ENCODE data around the gene FOXD4.
"Not testable (repeated sequence)": the region's sequence is repeated elsewhere in the genome, so short reads cannot be mapped to it uniquely, and the experiment has no call there.

FOXD4 gene

DNA sequence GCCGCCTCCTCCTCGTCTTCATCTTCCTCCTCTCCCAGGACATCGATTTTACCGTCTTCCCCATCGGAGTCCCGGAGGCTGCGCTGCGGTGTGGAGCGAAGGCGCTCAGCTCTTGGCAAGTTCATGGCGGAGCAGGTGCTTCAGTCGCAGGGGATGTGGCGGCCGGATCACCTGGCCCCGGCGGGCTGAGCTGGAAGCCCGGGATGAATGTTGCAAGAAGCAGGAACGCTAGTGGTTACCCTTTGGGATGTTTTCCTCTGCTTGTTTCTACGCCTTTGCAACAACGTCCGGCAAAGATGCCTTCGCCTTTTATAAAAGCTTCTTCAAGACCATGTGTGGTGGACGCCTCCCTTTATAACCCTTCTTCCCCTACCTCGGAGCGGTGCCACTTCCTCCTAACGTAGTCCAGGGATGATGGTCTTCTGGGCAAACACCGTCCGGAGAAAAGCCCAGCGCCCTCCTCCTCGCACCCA, at the start of gene FOXD4:
FOXD4 (minus strand) TSS at position 423 of the 473 bp plus-strand sequence; CDS start at position 125, 298 bp downstream.
- not testable (repeated sequence) for DNase-seq

DNA sequence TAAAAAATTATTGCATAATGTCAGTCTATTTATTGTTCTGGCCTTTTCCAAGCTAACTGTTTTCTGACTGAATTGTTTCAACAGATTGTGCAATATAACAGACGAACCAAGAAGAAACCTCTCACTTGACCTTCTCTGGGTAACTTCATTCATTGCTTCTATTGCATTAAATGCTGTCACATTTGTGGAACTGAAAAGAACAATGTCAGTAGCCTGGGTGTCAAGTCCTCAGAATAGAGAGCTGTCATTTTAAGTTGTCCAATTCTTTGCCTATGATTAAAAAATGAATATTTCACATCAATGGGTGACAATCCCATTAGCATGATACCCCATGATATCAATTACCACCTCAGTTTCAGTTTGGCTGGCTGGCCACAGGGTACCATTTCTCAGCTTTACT, 41.7 kb upstream of the FOXD4 start:
- not testable (repeated sequence) for DNase-seq

DNA sequence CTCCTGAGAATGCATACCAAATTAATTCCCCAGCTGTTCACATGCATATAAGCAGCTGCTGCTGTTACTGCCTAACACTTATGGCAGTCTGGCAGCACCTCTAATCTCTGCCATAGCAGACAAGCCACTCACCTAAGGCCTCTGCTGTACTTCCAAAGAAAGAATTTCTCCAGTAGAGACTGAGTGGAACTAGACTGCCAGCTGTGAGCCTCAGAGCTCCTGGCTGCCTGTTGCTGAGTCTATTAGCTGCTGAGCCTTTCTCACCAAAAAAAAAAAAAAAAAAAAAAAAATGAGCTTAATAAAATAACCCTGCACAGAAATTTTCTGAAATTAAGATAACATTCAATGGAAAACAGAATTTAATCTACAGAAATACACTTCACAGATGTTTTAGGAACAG, 33.0 kb upstream of the FOXD4 start:
- not testable (repeated sequence) for DNase-seq

DNA sequence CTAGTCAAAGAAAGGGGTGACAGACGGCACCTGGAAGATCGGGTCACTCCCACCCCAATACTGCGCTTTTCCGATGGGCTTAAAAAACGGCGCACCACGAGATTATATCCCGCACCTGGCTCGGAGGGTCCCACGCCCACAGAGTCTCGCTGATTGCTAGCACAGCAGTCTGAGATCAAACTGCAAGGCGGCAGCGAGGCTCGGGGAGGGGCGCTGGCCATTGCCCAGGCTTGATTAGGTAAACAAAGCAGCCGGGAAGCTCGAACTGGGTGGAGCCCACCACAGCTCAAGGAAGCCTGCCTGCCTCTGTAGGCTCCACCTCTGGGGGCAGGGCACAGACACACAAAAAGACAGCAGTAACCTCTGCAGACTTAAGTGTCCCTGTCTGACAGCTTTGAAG, 21.7 kb upstream of the FOXD4 start:
- not testable (repeated sequence) for DNase-seq

DNA sequence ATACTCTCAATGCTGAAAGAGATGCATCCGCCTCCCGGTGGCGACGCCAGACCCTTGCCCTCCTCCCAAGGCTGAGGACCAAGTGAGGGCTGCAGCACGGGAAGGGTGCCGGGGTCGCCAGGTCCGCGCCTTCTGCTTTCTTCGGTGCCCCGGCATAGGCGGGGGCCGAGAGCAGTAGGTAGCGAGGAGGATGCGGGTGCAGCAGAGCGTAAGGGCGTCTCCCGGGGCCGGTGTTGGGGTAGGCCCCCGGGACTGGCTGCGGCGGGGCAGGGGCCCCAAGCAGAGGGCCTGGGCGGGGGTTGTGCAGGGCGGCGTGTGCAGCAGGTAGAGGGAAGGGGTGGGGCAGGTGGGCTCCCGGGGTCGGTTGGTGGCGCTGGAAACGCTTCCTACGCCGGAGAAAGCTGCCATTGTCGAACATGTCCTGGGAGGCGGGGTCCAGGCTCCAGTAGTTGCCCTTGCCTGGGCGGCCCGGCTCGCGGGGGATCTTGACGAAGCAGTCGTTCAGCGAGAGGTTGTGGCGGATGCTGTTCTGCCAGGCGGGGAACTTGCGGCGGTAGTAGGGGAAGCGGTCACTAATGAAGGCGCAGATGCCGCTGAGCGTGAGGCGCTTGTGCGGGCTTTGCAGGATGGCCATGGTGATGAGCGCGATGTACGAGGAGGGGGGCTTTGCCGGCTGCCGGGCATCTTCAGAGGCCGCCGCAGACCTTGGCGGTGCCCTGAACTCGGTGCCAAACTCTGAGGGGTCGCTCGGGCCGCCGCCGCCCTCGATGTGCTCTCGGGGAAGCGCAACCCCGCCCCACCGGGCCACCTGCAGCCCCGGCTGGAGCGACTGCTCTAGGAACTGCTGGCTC, 848 bp downstream of the FOXD4 start:
- DNase-seq: not testable (repeated sequence)

DNA sequence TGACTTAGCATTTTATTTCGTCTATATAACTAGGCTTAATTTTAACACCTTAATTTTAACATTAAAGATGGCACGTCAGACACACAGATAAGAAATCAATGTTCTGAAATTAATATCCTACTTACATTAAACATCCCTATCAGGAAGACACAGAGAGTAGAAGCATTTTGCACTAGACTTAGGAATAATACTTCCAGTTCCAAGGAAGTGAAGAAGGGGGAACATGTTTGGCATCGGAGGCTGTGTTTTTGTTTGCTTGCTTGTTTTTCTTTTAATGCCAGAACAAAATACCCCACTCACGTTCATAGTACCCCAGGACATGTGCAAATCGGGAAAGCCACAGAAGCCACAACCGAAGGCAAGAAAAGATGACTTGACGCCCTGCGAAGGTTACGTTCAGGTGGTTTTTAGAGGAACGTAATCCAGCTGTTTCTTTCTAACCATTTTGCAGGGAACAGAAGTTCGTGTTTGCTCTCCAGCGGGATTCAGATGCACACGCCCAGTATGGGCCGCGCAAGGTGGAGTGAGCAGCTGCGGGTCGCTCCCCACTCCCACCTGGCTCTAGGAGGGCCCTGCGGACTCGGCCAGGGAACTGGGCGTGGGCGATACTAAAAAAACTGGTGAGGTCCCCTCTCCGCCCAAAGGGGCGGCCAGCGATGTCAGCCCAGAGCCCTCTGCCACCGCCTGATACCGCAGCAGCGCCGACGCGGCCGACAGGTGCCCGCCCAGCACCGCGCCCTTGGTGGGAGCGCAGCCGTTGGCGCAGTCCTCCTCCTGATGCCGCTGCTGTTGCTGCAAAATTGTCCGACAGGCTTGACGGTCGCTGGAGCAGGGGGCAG, 1.8 kb downstream of the FOXD4 start:
- DNase-seq: not testable (repeated sequence)

DNA sequence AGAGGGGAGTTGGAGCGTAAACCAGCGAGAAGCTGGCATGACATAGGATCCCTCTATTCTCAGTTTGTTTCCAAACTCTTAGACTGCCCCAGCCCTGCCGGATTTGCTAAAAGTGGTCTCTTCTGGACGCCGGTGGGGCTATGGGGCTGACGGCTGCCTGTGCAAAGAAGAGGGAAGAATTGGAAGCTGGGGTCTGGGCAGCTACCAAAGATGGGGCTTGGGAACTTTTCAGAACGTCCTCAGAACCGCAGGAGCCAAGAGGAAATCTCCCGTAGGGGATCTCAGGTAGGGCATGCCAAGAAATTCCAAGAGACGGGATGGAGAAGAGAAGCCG, 3.1 kb downstream of the FOXD4 start:
- not testable (repeated sequence) for DNase-seq

DNA sequence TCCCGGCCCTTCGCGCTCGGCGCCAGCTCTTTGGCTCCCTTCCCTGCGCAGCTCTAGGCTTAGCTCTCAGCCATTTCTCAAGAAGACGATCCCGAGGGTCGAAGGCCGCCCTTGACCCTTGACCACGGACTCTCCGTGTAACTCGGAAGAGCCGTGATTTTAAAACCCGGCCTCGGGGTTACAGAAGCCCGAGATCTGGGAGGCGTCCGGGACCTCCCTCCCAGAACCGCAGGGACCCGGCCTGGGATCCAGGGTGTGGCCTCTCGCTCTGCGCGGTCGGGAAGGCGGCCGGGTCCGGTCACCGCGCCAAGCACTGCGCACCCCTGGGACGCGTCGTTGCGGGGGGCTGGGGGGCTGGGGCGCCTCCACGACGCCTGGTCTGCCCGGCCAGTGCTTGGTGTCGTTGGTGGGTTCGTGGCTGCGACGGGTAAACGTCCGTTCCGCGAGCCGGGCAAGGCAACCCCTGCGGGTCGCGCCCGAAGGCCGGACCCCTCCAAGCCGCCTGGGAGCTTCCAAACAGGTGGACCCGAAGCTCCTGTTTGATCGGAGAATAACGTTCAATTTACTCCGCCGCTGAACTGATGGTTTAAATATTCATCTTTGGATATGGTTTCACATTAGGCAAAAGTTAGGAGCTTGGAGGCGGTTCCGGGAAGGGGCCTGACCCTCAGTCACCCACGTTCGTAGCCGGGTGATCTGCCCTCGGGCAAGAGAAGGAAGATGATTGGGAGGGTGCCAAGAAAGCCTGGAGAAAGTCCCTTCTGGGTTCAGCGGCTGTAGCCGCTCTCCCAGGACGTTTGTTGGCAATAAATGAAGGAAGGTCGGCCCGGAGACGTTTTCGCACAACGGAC, 3.7 kb downstream of the FOXD4 start:
- not testable (repeated sequence) for DNase-seq

DNA sequence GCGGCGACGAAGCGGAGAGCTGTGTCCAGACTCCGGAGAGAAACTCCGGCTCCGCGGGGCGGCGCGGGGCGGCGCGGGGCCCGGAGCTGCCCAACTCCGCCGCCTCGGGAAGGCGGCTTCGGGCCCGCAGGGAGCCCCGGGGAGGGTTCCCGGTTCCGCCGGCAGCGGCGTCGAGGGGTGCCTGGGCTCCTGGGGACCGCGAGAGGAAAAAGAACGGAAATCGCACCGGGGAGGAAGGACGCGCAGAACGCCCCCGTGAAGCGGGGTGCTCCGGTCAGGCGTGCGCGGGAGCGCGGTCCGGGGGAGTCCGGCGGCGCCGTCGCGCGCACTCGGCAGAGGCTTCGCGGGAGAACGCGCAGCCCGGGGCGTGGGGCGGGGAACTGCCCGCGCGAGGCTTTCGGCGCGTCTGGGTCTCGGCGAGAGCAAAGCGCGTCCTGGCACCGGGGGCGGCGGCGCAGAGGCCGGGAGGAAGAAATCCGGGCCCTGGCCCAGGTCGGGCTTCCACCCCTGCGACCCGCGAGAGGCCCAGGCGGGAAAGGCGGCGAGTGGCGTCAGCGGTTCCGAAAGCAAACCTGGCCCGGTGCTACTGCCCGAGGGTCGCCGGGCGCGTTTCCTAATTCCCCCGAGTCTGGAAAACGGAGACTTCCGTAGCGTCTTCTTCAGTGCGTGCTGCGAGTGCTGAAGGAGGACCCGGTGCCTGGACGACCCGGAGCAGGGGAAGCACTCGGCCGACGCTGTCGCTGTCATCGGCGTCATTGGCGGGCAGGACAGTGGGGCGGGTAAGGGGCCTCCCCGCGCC, 4.5 kb downstream of the FOXD4 start:
- DNase-seq: not testable (repeated sequence)

DNA sequence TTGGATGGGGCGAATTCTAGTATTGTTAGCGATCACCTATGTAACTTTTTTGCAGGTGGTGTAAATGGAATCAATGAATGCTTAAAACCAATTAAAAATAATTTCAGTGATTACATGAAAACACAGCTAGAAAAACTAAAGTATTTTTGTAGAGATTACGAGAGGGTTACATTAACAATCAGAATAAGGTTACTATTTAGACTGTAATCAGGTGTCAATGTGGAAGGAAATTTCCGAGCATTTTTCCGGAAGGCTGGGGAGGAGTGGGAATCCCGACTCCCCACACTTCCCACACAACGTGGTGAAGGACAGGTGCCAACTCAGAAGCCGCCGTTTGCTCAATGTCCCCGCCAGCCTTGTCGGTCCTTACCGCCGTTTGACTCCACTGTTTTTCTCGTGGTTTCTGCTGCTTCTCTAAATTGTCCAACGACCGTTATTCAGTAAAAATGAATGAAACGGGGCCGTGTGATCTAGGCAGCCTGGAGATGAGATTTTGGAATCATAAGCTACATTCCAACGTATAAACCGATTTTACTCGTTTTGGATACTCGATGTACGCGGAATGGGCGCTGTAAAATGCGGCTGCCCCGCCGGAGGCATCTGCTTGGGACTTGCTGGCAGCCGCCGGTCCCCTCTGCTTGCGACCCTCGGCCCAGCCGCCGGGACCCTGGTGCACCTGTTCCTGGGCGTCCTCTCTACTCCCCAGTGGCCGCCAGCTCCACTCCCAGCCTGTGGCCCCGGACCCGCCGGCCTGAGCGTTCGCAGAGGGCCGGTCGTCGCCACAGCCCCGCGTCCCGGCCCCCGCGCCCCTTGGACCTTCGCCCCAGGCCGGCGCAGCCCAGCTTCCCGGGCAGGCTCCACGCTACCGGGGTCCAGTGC, 5.4 kb downstream of the FOXD4 start:
- DNase-seq: not testable (repeated sequence)

DNA sequence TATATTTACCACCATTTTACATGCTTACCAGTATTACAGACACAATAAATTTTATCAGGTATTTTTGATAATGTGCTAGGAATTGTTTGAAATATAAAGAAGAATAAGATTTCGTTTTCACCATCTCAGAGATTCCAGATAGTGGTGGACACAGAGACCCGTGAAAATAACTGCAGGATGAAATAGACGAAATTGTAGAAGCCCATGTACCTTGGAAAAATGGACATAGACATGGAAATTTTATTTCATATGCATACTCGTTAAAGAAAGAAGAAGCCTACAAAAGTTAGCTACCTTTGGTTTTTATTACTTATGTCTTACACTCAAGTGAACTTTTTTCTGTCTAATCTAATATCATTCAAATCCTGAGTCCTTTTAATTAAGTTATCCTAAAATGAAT, 7.5 kb downstream of the FOXD4 start:
- not testable (repeated sequence) for DNase-seq

DNA sequence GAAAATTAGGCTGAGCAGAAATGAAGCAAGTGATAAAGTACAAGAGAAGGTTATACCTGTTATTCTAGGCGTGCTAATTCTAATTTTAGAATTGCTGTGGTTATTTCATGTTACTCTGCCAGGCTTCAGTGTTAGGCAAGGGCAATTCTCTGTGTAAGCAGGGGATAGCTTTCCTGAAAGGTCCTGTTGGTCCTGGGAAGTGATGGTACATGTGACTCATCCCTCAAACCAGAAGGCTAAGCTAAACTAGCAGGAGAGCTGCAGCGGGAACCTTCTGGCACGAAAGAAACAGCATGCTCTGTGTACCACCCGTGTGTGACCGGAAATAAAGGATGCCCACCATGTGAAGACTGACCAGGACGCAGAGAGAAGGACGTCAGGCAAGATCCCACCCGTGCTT, 8.7 kb downstream of the FOXD4 start:
- DNase-seq: not testable (repeated sequence)

DNA sequence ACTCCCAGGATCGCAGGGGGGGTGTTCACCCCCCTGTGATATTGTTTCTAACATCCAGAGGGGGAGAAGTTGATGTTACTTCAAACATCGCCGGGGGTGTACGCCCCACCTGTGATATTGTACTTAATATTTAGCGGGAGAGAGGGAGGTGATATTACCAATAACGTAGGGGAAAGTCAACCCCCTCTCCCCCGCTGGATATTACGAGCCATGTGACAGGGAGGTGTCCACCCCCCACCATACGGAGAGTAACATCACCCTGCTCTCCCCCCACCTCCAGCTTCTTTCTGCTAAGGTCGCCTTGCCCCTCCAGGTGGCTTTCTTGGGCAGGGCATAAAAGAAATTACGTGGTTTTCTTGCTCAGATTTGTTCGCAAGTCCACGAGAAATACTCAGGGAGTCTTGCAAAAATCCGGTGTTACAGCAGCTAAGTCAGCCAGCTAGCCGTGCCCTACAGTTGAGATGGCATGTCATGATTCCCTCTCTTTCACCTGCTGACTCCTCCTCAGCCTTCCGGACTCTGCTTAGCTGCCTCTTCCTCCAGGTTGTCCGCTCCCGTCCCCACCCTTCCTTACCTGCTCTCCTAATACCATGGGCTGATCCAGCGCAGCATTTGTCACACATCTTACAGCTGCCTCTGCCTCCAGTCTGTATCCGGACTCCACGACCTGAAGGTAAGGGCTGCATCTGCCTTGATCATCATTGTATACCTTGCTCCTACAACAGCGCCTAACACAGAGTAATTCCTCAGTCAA, 9.3 kb downstream of the FOXD4 start:
- DNase-seq: not testable (repeated sequence)

DNA sequence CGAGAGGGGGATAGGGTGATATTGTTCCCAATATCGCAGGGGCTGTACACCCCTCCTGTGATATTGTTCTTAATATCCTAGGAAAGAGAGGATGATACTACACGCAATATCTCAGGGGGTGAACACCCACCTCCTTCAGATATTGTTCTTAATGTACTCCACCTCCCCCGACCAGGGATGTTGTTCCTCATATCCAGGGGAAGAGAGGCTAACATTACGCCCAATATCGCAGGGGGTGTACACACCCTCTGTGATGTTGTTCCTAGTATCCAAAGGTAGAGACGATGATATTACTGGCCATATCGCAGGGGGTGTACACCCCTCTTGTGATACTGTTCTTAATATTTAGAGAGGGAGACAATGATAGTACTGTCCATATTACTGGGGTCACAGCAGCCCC, 12.2 kb downstream of the FOXD4 start:
- DNase-seq: not testable (repeated sequence)

DNA sequence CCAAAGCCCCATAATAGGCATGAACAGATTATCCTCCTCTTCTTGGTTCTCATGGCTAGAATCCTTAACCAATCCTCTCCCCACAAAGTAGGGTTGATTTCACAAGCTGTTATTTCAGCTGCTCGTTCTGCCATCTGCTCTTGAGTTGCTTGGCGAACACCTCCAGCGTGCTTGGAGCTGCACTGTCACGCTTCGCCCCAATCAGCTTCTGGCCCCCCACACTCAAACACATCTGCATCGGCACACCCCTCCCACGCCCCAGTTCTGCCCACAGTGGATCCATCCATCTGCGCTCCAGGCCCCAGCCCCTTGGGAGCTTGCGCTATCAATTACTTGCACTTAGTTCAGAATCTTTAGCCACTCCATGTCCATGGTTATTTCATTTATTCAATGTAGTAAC, 17.8 kb downstream of the FOXD4 start:
- DNase-seq: not testable (repeated sequence)

DNA sequence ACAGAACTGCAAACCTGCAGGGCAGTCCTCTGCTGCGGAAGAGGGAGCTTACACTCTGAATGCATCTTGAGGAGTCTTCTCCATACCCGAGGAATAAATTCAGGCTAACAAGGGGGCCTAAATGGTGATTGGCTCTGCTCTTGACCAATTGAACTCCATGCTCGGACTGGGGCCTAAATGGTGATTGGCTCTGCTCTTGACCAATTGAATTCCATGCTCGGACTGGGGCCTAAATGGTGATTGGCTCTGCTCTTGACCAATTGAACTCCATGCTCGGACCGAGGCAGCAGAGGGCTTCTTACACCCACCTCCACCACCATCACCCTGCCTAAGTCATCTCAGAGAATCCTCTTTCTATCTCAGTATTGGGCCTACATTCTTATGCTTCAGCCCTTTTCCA, 18.4 kb downstream of the FOXD4 start:
- not testable (repeated sequence) for DNase-seq

DNA sequence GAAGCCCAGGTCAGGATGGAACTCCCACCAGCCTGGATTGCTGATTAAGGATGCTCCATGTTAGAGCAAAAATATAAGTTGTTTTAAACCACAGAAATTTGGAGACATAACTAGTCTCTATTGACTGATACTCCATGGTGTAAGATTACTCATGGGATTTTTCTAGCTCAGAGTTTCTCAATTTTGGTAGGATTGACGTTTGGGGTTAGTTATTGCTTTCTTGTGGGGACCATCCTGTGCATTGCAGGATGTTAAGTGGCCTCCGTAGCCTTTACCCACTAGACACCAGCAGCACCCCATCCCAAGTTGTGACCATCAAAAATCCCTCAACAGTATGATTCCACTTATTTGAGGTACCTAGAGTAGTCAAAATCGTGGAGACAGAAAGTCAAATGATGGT, 19.4 kb downstream of the FOXD4 start:
- DNase-seq: not testable (repeated sequence)

DNA sequence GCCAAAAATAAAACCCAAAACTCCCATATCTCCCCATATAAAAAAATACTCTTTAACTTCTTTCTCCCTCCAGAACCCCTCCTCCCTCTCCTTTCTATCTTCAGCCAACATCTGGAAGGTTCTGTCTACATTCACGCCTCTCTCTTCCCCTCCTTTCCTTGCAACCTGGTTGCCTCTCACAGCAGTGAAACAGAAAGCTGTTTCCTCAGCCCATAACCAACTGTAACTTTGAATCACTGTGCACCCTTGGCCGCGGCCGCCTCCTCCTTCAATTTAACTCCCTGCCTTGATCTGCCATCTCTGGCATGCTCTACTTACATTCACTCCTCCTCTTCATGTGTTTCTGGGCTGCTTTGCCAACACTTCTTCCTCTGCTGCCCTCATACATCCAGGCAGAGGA, 23.2 kb downstream of the FOXD4 start:
- not testable (repeated sequence) for DNase-seq

DNA sequence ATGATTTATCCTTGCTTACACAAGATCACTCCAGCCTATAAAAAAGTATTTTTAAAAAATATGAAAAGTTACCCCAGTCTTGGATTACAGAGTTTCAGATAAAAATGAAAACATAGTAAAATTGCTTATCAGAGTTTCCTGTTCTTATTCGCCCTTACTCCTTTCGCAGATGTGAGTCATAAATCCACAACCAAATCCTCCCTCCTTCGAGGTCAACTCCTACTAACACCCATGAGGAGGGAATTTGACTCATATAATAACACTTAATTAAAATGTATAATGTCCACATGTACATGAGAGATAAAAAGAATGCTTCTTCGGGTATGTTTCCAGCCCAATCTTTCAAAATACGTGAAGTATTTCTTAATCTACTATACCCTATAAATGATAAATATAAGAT, 23.9 kb downstream of the FOXD4 start:
- not testable (repeated sequence) for DNase-seq

DNA sequence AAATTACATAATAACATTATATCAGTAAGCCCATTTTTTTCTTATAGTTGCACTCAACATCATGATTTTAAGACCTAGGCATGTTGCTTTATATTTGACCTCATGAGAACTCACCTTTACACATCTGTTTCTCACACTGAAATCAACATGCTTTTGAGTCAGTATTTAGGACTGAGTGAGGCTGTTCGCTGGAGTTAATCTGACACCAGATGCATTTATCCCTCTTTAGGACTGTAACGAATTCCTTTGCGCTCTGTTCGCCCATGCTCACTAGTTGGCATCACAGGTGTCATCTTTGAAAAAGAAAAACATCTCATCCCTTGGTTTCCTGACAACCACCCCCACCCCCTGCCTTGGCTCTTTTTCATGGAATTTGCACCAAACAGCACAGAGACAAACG, 24.3 kb downstream of the FOXD4 start:
- not testable (repeated sequence) for DNase-seq
